Measurements from ENCODE around the gene MTUS2. TPM values are rescaled to one million over a fixed set of nuclear protein-coding genes. Genes with fewer than 3 reads are reported as not detected.

Gene MTUS2
- total and polyA plus RNA-seq, 10 of the 15 experiments (the other 5 are each of a cell fraction or from before 2014, with no cell fraction given), result under 0.01 to 0.05 (median 0.02) TPM; not detected in 6

- DNase-seq (ENCODE audit: low read depth, low spot score) (no peak), FAIRE-seq (no peak), ATAC-seq (no peak)
- TF ChIP-seq ATF3 (IDR thresholded peaks at IDR 0.05; ENCODE audit: borderline replicate concordance, extremely low read depth, low read depth, low read length) (no peak), POLR2A (IDR thresholded peaks at IDR 0.05; ENCODE audit: low read depth, low read length) (no peak), MXI1 (IDR thresholded peaks at IDR 0.05; ENCODE audit: low read depth, low read length) (no peak), SUZ12 (IDR thresholded peaks at IDR 0.05; ENCODE audit: unreplicated experiment) (no peak), ZBED1 (IDR thresholded peaks at IDR 0.05; ENCODE audit: borderline replicate concordance) (no peak), CREM (IDR thresholded peaks at IDR 0.05; ENCODE audit: low read depth) (no peak), BCL3 (IDR thresholded peaks at IDR 0.05; ENCODE audit: borderline replicate concordance, insufficient read depth, low read depth, low read length, poor library complexity, severe bottlenecking) (no peak), HDAC2 (IDR thresholded peaks at IDR 0.05) (no peak), RBBP5 (conservative IDR thresholded peaks at IDR 0.05) (no peak), ETV6 (conservative IDR thresholded peaks at IDR 0.05 in 1 of 2, IDR thresholded peaks at IDR 0.05 in 1 of 2; ENCODE audit: borderline replicate concordance in 1 of 2, low read depth in 1 of 2) (no peak)
- H3K27me3 ChIP-seq (replicated peaks in 1 of 2; ENCODE audit: control insufficient read depth in 2 of 2, insufficient read depth in 2 of 2, low read length in 1 of 2), result no peaks in the 10 kb centered on the region
- ChIA-PET RAD21 (ENCODE audit: unreplicated experiment) (no interaction called here), POLR2A (no interaction called here), SMC1A (ENCODE audit: uncharacterized antibody, unreplicated experiment) (no interaction called here), CTCF (no interaction called here)
- in situ Hi-C loops (cut with MboI), result no loop called here
- H3K36me3 ChIP-seq (ENCODE audit: control insufficient read depth in 2 of 2, insufficient read depth in 2 of 2, low read length in 1 of 2), result no peaks in the 10 kb centered on the region
- no peak overlapping the region for H2AFZ ChIP-seq (ENCODE audit: control insufficient read depth, low read depth, low read length)
- 0% methylated on average over 1 of the region's 1 CpG for WGBS (ENCODE audit: insufficient coverage, insufficient replicate concordance, low lambda C conversion rate, missing lambda C conversion rate)
- H3K4me1 ChIP-seq (ENCODE audit: control insufficient read depth, insufficient read depth, low read length), result no peaks in the 10 kb centered on the region
- no peak overlapping the region for H3K4me3 ChIP-seq
- no peak overlapping the region for H3K27ac ChIP-seq (ENCODE audit: control insufficient read depth, insufficient read depth)
- no peak overlapping the region for H3K9ac ChIP-seq (ENCODE audit: control insufficient read depth, insufficient read depth, low read length)
- no TSS peak for BruUV-seq (replicated peaks)
- H3K4me2 ChIP-seq (ENCODE audit: control insufficient read depth, insufficient read depth), result no peak overlapping the region
- no peaks in the 10 kb centered on the region for H4K20me1 ChIP-seq (ENCODE audit: control insufficient read depth, insufficient read depth)
- H3K79me2 ChIP-seq (ENCODE audit: control insufficient read depth, insufficient read depth, low read length), result no peaks in the 10 kb centered on the region
- H3K9me3 ChIP-seq (replicated peaks; ENCODE audit: control insufficient read depth, insufficient read depth, low read length), result peaks cover 5% of the 10 kb centered on the region; the same call in 2 of the 3 replicates
- intact Hi-C loops (cut with micrococcal nuclease; ENCODE audit: unreplicated experiment), result no loop called here
Observed at GRCh38 chr13:29137995-29138394, 317.9 kb downstream of the MTUS2 start.
